HUDEP-2 (cell line): Measurements from ENCODE around the gene ANKRA2.

ENCODE experiments used
- DNase-seq, 76 experiments: peaks; one replicate each; lab custom pipeline; 2025; ENCODE audit not compliant: unreplicated experiment in 76 of 76; lab: John Stamatoyannopoulos, UW

The ANKRA2 gene

DNA sequence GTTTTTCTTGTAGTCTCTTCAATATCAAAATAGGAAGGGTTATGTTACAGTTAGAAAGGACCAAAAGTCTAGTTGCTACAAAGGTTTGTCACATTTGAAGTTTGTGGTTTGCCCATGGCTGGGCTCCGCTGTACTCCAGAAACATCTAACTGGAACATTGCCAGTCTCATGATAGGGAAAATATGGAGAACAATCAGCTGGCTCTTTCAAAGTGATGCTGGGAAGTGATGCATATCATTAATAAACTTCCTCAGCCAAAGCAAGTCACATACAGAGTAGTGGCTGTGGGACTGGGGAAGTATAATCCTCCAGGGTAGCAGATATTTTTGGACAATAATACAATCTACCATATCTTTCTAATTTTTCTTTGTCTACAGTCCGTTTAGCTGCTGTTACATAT lies 58.4 kb downstream of the ANKRA2 start:
- peak in 1 of 76 experiments; percentile 3 for DNase-seq

DNA sequence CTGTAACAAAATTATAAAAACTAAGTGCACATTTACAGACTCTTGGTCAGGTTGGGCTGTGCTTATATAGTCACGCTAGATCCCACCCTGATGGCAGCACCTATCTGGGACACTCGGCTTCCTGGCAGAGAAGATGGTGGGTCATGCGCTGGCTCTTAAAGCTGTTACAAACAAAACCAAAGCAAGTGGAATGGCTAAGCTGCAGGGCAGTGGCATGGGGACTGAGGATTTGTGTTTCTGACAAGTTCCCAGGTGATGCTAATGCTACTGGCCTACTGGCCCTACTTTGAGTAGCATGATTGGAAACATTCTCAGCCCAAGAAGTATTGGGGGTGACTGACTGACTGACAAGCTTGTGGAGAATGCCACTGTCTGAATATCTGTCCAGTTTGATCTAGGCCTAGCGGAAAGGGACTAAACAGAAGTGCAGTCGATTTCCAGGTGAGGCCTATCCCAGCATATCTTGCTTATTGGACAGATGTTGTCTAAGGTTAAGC lies 58.9 kb downstream of the ANKRA2 start:
- DNase-seq, result no peak
